Measurements from ENCODE around the gene GADD45A.
A peak's percentile ranks its signal among the peaks of the same experiment; 100 is the strongest.

GADD45A gene

GRCh38 chr1:67685067-67685557 lies at the start of gene GADD45A (continued):
- TF ChIP-seq SETDB1 (IDR thresholded peaks at IDR 0.05; ENCODE audit: insufficient read length, low read length) (no peak), PBX3 (CRISPR knock-in tag; IDR thresholded peaks at IDR 0.05) (peak; percentile 41; the same call in 1 of the 2 replicates), ZNF433 (tag by site-specific recombination; IDR thresholded peaks at IDR 0.05; ENCODE audit: low read depth) (no peak), ZNF23 (tag by site-specific recombination; IDR thresholded peaks at IDR 0.05; ENCODE audit: borderline replicate concordance) (no peak), WT1 (tag by site-specific recombination; IDR thresholded peaks at IDR 0.05) (no peak; the same call in 1 of the 2 replicates), ZNF785 (tag by site-specific recombination; IDR thresholded peaks at IDR 0.05) (peak; percentile 59; the same call in 1 of the 2 replicates), ZNF704 (tag by site-specific recombination; IDR thresholded peaks at IDR 0.05) (no peak), ZNF48 (tag by site-specific recombination; IDR thresholded peaks at IDR 0.05) (no peak), ZNF843 (tag by site-specific recombination; IDR thresholded peaks at IDR 0.05) (no peak), YY1 (tag by site-specific recombination; IDR thresholded peaks at IDR 0.05) (no peak; the same call in 1 of the 2 replicates), ZNF510 (tag by site-specific recombination; IDR thresholded peaks at IDR 0.05; ENCODE audit: insufficient replicate concordance) (no peak)
- TF ChIP-seq, protein P1, sequence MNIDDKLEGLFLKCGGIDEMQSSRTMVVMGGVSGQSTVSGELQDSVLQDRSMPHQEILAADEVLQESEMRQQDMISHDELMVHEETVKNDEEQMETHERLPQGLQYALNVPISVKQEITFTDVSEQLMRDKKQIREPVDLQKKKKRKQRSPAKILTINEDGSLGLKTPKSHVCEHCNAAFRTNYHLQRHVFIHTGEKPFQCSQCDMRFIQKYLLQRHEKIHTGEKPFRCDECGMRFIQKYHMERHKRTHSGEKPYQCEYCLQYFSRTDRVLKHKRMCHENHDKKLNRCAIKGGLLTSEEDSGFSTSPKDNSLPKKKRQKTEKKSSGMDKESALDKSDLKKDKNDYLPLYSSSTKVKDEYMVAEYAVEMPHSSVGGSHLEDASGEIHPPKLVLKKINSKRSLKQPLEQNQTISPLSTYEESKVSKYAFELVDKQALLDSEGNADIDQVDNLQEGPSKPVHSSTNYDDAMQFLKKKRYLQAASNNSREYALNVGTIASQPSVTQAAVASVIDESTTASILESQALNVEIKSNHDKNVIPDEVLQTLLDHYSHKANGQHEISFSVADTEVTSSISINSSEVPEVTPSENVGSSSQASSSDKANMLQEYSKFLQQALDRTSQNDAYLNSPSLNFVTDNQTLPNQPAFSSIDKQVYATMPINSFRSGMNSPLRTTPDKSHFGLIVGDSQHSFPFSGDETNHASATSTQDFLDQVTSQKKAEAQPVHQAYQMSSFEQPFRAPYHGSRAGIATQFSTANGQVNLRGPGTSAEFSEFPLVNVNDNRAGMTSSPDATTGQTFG (tag by site-specific recombination; IDR thresholded peaks at IDR 0.05; ENCODE audit: borderline replicate concordance), result no peak
- TF ChIP-seq, protein P2, sequence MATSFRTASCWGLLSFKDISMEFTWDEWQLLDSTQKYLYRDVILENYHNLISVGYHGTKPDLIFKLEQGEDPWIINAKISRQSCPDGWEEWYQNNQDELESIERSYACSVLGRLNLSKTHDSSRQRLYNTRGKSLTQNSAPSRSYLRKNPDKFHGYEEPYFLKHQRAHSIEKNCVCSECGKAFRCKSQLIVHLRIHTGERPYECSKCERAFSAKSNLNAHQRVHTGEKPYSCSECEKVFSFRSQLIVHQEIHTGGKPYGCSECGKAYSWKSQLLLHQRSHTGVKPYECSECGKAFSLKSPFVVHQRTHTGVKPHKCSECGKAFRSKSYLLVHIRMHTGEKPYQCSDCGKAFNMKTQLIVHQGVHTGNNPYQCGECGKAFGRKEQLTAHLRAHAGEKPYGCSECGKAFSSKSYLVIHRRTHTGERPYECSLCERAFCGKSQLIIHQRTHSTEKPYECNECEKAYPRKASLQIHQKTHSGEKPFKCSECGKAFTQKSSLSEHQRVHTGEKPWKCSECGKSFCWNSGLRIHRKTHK (tag by site-specific recombination; IDR thresholded peaks at IDR 0.05), result no peak

DNA sequence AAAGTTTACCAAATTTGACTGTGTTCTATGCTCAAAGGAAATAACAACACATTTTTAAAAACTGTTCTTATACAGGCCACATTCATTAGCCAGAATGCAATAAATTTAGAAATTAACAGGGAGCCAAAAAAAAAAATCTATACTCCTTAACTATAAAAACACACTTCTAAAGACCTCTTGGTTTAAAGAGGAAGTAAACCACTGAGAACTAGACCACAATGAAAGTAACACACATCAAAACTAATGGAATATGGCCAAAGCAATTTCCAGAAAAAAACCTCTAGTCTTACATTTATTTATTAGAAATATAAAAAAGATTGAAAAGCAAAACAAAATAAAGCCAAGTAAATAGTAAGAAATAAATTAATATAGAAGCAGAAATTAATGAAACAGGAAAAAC lies 48.9 kb upstream of the GADD45A start:
- H3K36me3 ChIP-seq (ENCODE audit: control insufficient read depth in 2 of 2, insufficient read depth in 1 of 2, low read length in 2 of 2), result no peaks in the 10 kb centered on the region
- TF ChIP-seq ZNF394 (tag by site-specific recombination; IDR thresholded peaks at IDR 0.05; ENCODE audit: borderline replicate concordance) (no peak), ZNF664 (tag by site-specific recombination; IDR thresholded peaks at IDR 0.05) (no peak), ZNF121 (tag by site-specific recombination; IDR thresholded peaks at IDR 0.05) (no peak), ZBTB1 (tag by site-specific recombination; IDR thresholded peaks at IDR 0.05) (no peak)
- H3K9me3 ChIP-seq (ENCODE audit: control insufficient read depth, insufficient read depth, low read depth, low read length), result no peaks in the 10 kb centered on the region
- no peak overlapping the region for H3K27ac ChIP-seq (ENCODE audit: extremely low read depth, low read depth, low read length)
- CTCF ChIA-PET, result no interaction called here
- H3K4me3 ChIP-seq (ENCODE audit: low read depth, low read length), result no peak overlapping the region
- POLR2A ChIA-PET, result no interaction called here
- H3K4me1 ChIP-seq (ENCODE audit: control insufficient read depth, insufficient read depth, low read length), result no peaks in the 10 kb centered on the region

DNA sequence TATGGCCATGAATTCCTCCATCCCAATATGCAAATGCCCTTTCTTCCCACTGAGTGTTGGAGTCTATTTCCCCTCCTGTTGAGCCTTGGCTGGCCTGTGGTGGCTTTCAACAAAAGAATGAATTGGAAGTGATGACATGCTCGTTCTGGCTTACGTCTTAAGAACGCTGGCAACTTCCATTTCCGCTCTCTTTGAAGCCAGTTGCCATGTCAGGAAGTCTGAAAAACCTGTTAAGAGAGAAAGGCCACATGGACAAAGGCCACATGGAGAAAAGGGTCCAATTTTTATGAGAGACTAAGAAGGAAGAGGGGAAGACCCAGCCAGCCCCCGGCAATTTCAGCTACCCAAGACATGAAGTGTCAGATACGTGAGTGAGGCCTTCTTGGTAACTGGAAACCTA lies 45.6 kb upstream of the GADD45A start:
- no peaks in the 10 kb centered on the region for H3K36me3 ChIP-seq (ENCODE audit: control insufficient read depth in 2 of 2, insufficient read depth in 1 of 2, low read length in 2 of 2)
- ChIA-PET POLR2A (interaction anchor here (1.9 kb wide), 1 partner anchor 46 kb away, joined by 8 read pairs; the partner anchor contains the start of gene GADD45A), CTCF (interaction anchor here (0.9 to 2.0 kb wide), 3 partner anchors 9 to 92 kb away, joined by 3 to 6 read pairs (median 3); no protein-coding TSS in a partner anchor)
- H3K27ac ChIP-seq (ENCODE audit: extremely low read depth, low read depth, low read length), result no peak overlapping the region
- H3K4me3 ChIP-seq (ENCODE audit: low read depth, low read length), result no peak overlapping the region
- H3K9me3 ChIP-seq (ENCODE audit: control insufficient read depth, insufficient read depth, low read depth, low read length), result no peaks in the 10 kb centered on the region
- H3K4me1 ChIP-seq (ENCODE audit: control insufficient read depth, insufficient read depth, low read length), result no peaks in the 10 kb centered on the region
- TF ChIP-seq ZNF585B (tag by site-specific recombination; IDR thresholded peaks at IDR 0.05), result no peak
- TF ChIP-seq ZNF221 (tag by site-specific recombination; IDR thresholded peaks at IDR 0.05; ENCODE audit: borderline replicate concordance), result no peak
- TF ChIP-seq ZNF776 (tag by site-specific recombination; IDR thresholded peaks at IDR 0.05; ENCODE audit: borderline replicate concordance), result no peak
- TF ChIP-seq EGR2 (tag by site-specific recombination; IDR thresholded peaks at IDR 0.05; ENCODE audit: low read depth), result no peak
- TF ChIP-seq ZNF324 (tag by site-specific recombination; IDR thresholded peaks at IDR 0.05), result no peak
- no peak for TF ChIP-seq ZNF416 (tag by site-specific recombination; IDR thresholded peaks at IDR 0.05)
- TF ChIP-seq ZNF248 (tag by site-specific recombination; IDR thresholded peaks at IDR 0.05), result no peak
- TF ChIP-seq, protein P3, sequence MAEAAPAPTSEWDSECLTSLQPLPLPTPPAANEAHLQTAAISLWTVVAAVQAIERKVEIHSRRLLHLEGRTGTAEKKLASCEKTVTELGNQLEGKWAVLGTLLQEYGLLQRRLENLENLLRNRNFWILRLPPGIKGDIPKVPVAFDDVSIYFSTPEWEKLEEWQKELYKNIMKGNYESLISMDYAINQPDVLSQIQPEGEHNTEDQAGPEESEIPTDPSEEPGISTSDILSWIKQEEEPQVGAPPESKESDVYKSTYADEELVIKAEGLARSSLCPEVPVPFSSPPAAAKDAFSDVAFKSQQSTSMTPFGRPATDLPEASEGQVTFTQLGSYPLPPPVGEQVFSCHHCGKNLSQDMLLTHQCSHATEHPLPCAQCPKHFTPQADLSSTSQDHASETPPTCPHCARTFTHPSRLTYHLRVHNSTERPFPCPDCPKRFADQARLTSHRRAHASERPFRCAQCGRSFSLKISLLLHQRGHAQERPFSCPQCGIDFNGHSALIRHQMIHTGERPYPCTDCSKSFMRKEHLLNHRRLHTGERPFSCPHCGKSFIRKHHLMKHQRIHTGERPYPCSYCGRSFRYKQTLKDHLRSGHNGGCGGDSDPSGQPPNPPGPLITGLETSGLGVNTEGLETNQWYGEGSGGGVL (tag by site-specific recombination; IDR thresholded peaks at IDR 0.05), result no peak
- TF ChIP-seq ZNF677 (tag by site-specific recombination; IDR thresholded peaks at IDR 0.05), result no peak
- no peak for TF ChIP-seq ZNF133 (tag by site-specific recombination; IDR thresholded peaks at IDR 0.05)
